Mucosa of gallbladder (tissue), 1 donor: Measurements from ENCODE around the gene RNF125. TPM values are rescaled to one million over a fixed set of nuclear protein-coding genes. Genes with fewer than 3 reads are reported as not detected.

Experiments used
- DNase-seq: peaks from one replicate; pipeline ENCODE4 v3.0.0-alpha.2; 2020; ENCODE audit warnings: low spot score
- total RNA-seq: library from RNA; stranded (reverse); gene quantifications from one replicate; pipeline ENCODE4 v1.2.1, GENCODE V29; 2021
- donor health status: DM: no; HTN: no; CAD: no.

RNF125 gene
- total RNA-seq, 1 donor from 2014 or later, result 6.1 TPM

DNA sequence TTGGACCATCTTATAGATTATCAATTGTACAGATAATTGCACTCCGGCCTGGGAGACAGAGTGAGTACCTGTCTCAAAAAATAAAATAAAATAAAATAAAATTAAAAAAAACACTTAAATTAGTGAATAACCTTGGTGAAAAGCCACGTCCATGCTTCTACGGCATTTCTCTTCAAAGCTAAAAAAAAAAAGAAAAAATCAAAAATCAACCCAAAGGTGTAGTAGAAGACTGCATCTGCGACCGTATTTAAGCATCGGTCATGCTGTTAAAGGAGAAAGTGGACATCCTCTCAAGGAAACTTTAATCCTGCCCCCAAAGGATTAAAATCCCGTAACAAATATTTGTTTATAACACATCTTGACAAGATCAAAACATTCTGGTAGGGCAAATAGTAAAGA is 72.7 kb downstream of the RNF125 start:
- DNase-seq, result no peak

GRCh38 chr18:32091724-32092421 is 73.2 kb downstream of the RNF125 start, which contains the start of gene RNF138:
TSS of gene RNF138 (plus strand) at chr18:32091874. CDS start at chr18:32092777, 903 bp downstream.
- peak; percentile 86 for DNase-seq

GRCh38 chr18:32092422-32093101 is 73.9 kb downstream of the RNF125 start:
- peak; percentile 99 for DNase-seq

- DNase-seq, result peak; percentile 34
Measured at GRCh38 chr18:32093102-32093511, 74.5 kb downstream of the RNF125 start.

GRCh38 chr18:32093523-32093922 is 74.9 kb downstream of the RNF125 start:
- DNase-seq, result no peak

DNA sequence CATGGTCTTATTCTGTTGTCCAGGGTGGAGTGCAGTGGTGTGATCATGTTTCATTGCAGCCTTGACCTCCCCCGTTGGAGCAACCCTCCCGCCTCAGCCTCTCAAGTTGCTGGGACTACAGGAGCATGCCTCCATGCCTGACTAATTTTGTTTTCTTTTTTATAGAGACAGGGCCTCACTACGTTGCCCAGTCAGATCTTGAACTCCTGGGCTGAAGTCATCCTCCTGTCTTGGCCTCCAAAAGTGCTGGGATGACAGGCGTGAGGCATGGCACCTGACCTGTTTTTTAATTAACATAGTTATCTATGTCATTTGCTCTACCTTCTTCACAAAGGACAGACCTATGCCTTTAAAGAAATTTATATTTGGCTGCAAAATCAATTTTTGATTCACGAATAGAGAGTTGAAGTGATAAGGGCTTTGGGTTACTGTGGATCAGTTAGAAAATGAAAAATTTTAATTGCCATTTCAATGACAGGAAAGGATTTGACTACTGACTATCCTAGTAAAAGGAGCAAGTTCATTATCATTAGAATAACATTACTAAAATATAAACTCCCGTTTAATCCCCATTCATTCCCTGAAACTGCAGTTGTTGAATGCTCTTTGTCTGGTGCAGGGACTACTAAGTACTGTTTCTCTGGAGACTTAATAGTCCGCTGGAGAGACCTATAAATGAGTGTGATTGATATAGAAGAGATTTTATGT is 76.7 kb downstream of the RNF125 start:
- DNase-seq, result no peak

- DNase-seq, result no peak
Measured at GRCh38 chr18:32095900-32096229, 77.2 kb downstream of the RNF125 start.

DNA sequence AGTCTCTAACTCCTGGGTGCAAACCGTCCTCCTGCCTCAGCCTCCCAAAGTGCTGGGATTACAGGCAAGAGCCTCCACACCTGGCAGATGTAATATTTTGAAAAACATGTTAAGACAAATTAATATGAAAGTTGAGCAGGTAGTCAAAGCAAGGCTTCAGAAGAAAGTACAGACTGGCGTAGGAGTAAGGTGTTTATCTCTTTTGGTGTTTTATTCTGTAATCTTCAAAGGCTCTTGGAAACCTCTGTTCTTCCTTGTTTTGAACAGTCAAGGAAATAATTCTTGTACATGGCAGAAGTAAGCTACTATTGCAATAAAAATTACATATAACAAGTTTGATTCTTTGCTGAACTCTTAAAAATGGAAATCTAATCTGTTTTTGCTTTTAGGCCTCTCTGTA is 78.3 kb downstream of the RNF125 start:
- no peak for DNase-seq

DNA sequence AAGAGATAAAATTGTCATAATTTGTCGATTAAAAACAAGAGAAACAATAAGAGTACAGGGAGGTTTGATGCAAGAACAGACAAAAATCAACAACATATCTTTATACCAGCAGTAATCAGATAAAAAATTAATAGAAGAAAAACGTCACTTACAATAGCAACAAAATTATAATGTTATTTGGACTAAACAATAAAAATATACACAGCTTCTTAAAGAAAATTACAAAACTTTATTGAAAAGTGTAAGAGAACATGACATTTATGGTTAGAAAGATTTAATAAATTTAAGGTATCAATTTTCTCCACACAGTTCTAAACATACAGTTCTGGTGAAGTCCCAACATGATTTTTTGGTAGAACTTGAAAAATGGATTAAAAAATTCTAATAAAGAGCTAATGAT is 85.9 kb downstream of the RNF125 start:
- DNase-seq, result no peak

- DNase-seq, result no peak
Measured at GRCh38 chr18:32110005-32110404, 91.4 kb downstream of the RNF125 start.

DNA sequence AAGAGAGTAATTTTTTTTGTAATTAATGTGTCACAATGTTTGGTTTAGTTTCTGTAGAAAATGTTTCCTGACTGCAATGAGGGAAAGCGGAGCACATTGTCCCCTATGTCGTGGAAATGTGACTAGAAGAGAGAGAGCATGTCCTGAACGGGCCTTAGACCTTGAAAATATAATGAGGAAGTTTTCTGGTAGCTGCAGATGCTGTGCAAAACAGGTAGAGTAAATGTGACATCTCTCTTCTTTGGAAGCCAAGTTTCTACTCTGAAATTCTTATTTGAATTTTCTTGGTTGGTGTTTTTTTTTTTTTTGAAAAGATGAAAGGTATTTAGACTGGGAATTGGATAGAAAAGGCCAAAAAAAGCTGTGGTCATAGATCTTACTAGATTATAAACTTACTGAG is 93.1 kb downstream of the RNF125 start:
- DNase-seq, result no peak

- no peak for DNase-seq
Measured at GRCh38 chr18:32112826-32113225, 94.2 kb downstream of the RNF125 start.

- no peak for DNase-seq
Measured at GRCh38 chr18:32114293-32114942, 95.8 kb downstream of the RNF125 start.

- no peak for DNase-seq
Measured at GRCh38 chr18:32122039-32122438, 103.4 kb downstream of the RNF125 start.

Other genes with a start within 250 kb of the RNF125 start
- 50.4 TPM for gene TRAPPC8, start 75.7 kb upstream of the RNF125 start, total RNA-seq
- gene RNF138, start 73.0 kb downstream of the RNF125 start, total RNA-seq, result 31.2 TPM
- gene MEP1B, start 171.2 kb downstream of the RNF125 start, total RNA-seq, result 0.78 TPM